Stomach (tissue), 9 donors: ENCODE results near the gene MYO1H. TPM values are rescaled to one million over a fixed set of nuclear protein-coding genes. Genes with fewer than 3 reads are reported as not detected.
A peak's percentile ranks its signal among the peaks of the same experiment; 100 is the strongest.
"Not testable (repeated sequence)": the region's sequence is repeated elsewhere in the genome, so short reads cannot be mapped to it uniquely, and the experiment has no call there.

Source experiments
- DNase-seq, 2 donors: peaks; one replicate each; pipeline versions ENCODE4 v3.0.0 to v3.0.0-alpha.2; 2013 to 2019
- H3K27ac ChIP-seq, 5 donors: fragments of 200-600 bp in 4 of 5; sonication (generic) in 4 of 5; one replicate each; pipeline ENCODE4 v1.5.1; 2013 to 2019; ENCODE audit warnings: mild to moderate bottlenecking in 1 of 5, moderate library complexity in 1 of 5
- H3K27me3 ChIP-seq, 3 donors: fragments of 200-600 bp; sonication (generic); one replicate each; pipeline ENCODE4 v1.5.1; 2017 to 2019; ENCODE audit warnings: mixed run types in 1 of 3
- H3K36me3 ChIP-seq, 4 donors: fragments of 200-600 bp; sonication (generic); 1 replicate in 3 of 4; 2 replicates in 1 of 4; pipeline ENCODE4 v1.5.1; 2016 to 2019
- H3K4me1 ChIP-seq, 4 donors: fragments of 200-600 bp; sonication (generic); one replicate each; pipeline ENCODE4 v1.5.1; 2016 to 2019
- H3K4me3 ChIP-seq, 4 donors: fragments of 200-600 bp; sonication (generic) in 3 of 4; one replicate each; pipeline ENCODE4 v1.5.1; 2016 to 2019; ENCODE audit warnings: mild to moderate bottlenecking in 1 of 4
- H3K9me3 ChIP-seq, 4 donors: fragments of 200-600 bp; sonication (generic); one replicate each; pipeline ENCODE4 v1.5.1; 2016 to 2019
- EP300 ChIP-seq: sonication (generic); formaldehyde crosslinking; IDR thresholded peaks from one replicate; pipeline ENCODE4 v1.6.1; 2017; ENCODE audit warnings: antibody characterized with exemption
- POLR2A ChIP-seq, 4 donors: fragments of 450-650 bp; IDR thresholded peaks; one replicate each; pipeline ENCODE4 v1.6.1; 2016; ENCODE audit warnings: antibody characterized with exemption in 4 of 4, control low read depth in 2 of 4, mild to moderate bottlenecking in 1 of 4, moderate library complexity in 1 of 4
- POLR2AphosphoS5 ChIP-seq, 3 donors: sonication (generic); formaldehyde crosslinking; IDR thresholded peaks; one replicate each; pipeline ENCODE4 v1.6.1; 2016; ENCODE audit warnings: antibody characterized with exemption in 3 of 3
- whole genome bisulfite sequencing, 5 donors: extraction: QIAGEN DNeasy Blood & Tissue Kit in 3 of 5; methylation state at CpG; one replicate each; pipeline versions ENCODE4 v1.1.5 to v1.1.7; 2013 to 2018; 5-methylcytosine and 5-hydroxymethylcytosine counted together
- intact Hi-C: fragments of 100-400 bp; cut with DNase I; formaldehyde crosslinking; loops from one replicate; pipeline ENCODE4 v1.15.1; 2023; ENCODE audit warnings: low total_unique reads
- polyA plus RNA-seq, 3 donors: library from polyadenylated mRNA; stranded (reverse); fragments of 200-250 nt; gene quantifications; one replicate each; pipeline ENCODE4 v1.2.3, GENCODE V29; 2013
- total RNA-seq, 5 donors: library from RNA; depleted of rRNA; stranded (reverse); fragments of >200 nt; gene quantifications; one replicate each; pipeline versions ENCODE4 v1.1.0 to v1.2.3, GENCODE V29; 2014 to 2016
- TF ChIP-seq, protein P1 (sequence below), 7 experiments: fragments of 450-650 bp in 4 of 7; fragments of 200-600 bp in 3 of 7; sonication (generic) in 3 of 7; IDR thresholded peaks; one replicate each; pipeline ENCODE4 v1.5.1; 2016 to 2019; ENCODE audit warnings: antibody characterized with exemption in 7 of 7, control low read depth in 2 of 7, mild to moderate bottlenecking in 1 of 7
- donor health status: healthy with polysubstance abuse.
- donor health status: Bipolar disorder and iron deficiency.
- donor health status: healthy.

Gene MYO1H
- total and polyA plus RNA-seq, 8 donors = 0.08 TPM; not detected in 7

DNA sequence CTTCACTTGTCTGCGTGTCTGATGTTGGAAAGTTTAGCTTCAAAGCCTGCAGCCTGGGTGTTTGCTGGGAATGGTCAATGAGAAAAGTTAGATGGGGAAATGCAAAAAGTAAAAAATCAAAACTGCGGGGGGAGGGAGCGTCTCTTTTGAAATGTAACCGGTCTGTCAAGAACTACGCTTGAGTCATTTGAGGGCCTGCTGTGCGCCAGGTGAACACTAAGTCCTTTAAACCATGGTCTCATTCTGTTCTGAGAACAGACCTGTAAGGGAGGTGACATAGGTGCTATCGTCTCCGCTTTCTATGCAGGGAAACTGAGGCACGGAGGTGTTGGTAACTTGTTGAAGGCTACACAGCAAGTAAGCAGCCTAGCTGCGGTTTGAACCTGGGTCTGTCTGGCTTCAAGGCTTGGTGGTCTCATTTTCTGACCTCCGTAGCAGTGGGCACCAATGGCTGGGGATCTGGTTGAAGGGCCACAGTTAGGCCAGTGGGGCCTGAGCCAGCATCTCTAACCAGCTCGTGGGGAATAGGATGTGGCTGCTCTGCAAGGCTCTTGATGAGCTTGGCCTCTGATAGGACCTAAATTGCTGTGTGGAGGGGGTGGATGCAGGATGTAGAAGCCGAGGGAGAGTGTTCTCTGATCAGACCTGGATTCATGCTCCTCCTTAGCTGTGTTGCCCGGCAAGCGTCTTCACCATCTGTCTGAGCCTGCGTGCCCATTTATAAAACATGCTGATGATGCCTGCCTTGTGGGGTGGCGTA, 87.9 kb downstream of the MYO1H start:
- intact Hi-C loops = no loop called here
- H3K27ac ChIP-seq = no peak overlapping the region

DNA sequence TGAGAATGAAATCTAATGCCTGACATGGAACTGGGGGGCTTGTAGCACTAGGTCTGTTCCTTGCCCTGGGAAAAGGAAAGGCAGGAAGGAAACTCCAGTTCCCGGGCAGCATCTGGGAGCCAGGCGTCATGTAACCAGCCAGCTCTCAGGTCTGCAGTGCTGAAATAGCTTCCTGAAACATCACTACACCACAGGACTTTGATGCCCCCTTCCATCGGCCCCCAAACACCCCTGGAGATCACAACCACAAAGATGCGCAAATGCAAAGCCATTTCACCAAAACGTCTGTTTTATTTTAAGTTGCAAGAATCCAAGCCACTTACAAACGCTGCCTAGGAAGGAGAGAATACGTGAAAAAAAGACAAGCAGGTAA, 88.5 kb downstream of the MYO1H start:
- WGBS, 5 donors = 60 to 71% (median 62%) methylated on average over 7 of the region's 7 CpGs
- no peaks in the 10 kb centered on the region for H3K27me3 ChIP-seq
- H3K9me3 ChIP-seq = no peaks in the 10 kb centered on the region
- no peak for DNase-seq
- peaks cover 0 to 5% (median 0%) of the 10 kb centered on the region in 4 donors for H3K36me3 ChIP-seq
- H3K4me1 ChIP-seq = peaks cover 0 to 11% (median 7%) of the 10 kb centered on the region in 4 donors
- intact Hi-C loops = no loop called here
- no peak overlapping the region for H3K4me3 ChIP-seq
- TF ChIP-seq POLR2A (IDR thresholded peaks at IDR 0.05) = no peak
- TF ChIP-seq, protein P1, sequence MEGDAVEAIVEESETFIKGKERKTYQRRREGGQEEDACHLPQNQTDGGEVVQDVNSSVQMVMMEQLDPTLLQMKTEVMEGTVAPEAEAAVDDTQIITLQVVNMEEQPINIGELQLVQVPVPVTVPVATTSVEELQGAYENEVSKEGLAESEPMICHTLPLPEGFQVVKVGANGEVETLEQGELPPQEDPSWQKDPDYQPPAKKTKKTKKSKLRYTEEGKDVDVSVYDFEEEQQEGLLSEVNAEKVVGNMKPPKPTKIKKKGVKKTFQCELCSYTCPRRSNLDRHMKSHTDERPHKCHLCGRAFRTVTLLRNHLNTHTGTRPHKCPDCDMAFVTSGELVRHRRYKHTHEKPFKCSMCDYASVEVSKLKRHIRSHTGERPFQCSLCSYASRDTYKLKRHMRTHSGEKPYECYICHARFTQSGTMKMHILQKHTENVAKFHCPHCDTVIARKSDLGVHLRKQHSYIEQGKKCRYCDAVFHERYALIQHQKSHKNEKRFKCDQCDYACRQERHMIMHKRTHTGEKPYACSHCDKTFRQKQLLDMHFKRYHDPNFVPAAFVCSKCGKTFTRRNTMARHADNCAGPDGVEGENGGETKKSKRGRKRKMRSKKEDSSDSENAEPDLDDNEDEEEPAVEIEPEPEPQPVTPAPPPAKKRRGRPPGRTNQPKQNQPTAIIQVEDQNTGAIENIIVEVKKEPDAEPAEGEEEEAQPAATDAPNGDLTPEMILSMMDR (IDR thresholded peaks at IDR 0.05) = no peak
- no peak for TF ChIP-seq POLR2AphosphoS5 (IDR thresholded peaks at IDR 0.05)
- no peak for TF ChIP-seq EP300
- no peak overlapping the region for H3K27ac ChIP-seq

More for the DNA sequence above, 87.9 kb downstream of the MYO1H start:
- 66 to 79% (median 71%) methylated on average over 17 of the region's 17 CpGs for WGBS, 5 donors
- DNase-seq = no peak
- Histone ChIP-seq H3K27me3 (no peaks in the 10 kb centered on the region), H3K4me1 (peaks cover 0 to 11% (median 7%) of the 10 kb centered on the region in 4 donors), H3K4me3 (no peak overlapping the region), H3K9me3 (no peaks in the 10 kb centered on the region), H3K36me3 (peaks cover 0 to under 1% (median 0%) of the 10 kb centered on the region in 4 donors)
- TF ChIP-seq EP300 (no peak), POLR2A (IDR thresholded peaks at IDR 0.05) (no peak), POLR2AphosphoS5 (IDR thresholded peaks at IDR 0.05) (no peak)

DNA sequence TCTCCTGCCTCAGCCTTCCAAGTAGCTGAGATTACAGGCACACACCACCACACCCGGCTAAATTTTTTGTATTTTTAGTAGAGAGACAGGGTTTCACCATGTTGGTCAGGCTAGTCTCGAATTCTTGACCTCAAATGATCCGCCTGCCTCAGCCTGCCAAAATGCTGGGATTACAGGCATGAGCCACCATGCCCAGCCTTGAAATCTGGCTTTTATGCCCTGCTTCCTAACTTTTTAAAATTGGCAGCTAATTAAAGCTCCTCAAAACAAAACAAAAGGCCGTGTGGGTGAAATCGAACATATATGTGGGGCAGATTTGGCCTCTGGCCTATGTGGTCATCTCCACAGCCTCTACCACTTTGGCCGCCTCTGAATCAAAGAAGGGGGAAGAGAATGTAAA, 91.5 kb downstream of the MYO1H start:
- WGBS, 5 donors = 75 to 85% (median 83%) methylated on average over 6 of the region's 6 CpGs
- H3K4me3 ChIP-seq = no peak overlapping the region
- intact Hi-C loops = no loop called here
- TF ChIP-seq EP300 (no peak), POLR2AphosphoS5 (IDR thresholded peaks at IDR 0.05) (no peak), POLR2A (IDR thresholded peaks at IDR 0.05) (no peak)
- TF ChIP-seq, protein P1 (IDR thresholded peaks at IDR 0.05) = no peak
- no peaks in the 10 kb centered on the region for H3K4me1 ChIP-seq
- no peak overlapping the region for H3K27ac ChIP-seq
- DNase-seq = no peak
- peaks cover 0 to 9% (median 6%) of the 10 kb centered on the region in 4 donors for H3K36me3 ChIP-seq
- no peaks in the 10 kb centered on the region for H3K9me3 ChIP-seq
- H3K27me3 ChIP-seq = no peaks in the 10 kb centered on the region

DNA sequence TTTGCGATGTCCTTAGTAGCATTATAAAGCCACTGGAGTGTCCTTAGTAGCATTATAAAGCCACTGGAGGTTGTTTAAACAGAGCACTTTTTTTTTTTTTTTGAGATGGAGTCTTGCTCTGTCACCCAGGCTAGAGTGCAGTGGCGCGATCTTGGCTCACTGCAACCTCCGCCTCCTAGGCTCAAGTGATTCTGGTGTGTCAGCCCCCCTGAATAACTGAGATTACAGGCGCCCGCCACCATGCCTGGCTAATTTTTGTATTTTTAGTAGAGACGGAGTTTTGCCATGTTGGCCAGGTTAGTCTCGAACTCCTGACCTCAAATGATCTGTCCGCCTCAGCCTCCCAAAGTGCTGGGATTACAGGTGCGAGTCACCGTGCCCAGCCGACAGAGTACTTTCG, 92.3 kb downstream of the MYO1H start:
- intact Hi-C loops = not testable (repeated sequence)

DNA sequence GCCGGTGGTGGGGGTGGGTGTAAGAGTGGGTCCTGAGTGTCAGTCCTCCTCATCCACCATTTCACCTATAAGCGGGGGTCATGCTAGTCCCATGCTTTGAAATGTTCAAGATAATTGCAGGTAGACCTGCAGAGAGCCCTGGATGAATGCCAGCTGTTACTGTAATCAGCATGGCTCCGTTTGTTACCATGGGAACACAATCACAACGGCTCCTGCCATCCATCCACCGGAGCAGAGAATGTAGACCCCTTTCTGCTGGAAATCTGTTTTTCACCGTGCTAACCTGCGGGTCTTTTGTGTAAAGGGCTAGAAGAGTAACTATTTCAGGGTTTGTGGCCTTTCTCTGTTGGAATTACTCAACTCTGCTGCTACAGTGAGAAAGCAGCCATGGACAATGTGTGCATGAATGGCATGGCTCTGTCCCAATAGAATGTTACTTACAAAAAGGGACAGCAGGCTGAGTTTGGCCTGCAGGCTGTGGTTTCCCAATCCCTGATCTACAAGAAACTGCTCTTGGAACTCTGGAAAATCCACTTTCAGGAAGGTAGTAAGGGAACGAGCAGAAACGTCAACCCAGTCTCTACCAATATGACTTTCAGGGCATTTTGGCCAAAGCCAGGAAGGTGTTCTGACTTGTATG, 93.3 kb downstream of the MYO1H start:
- no peak overlapping the region for H3K4me3 ChIP-seq
- no peaks in the 10 kb centered on the region for H3K4me1 ChIP-seq
- DNase-seq = peak in 1 of 2 donors; percentile 75
- no peaks in the 10 kb centered on the region for H3K27me3 ChIP-seq
- no peak overlapping the region for H3K27ac ChIP-seq
- intact Hi-C loops = no loop called here
- peaks cover 0 to 25% (median 21%) of the 10 kb centered on the region in 4 donors for H3K36me3 ChIP-seq
- WGBS, 5 donors = 39 to 55% (median 50%) methylated on average over 6 to 9 of the region's 9 CpGs
- no peak for TF ChIP-seq POLR2AphosphoS5 (IDR thresholded peaks at IDR 0.05)
- TF ChIP-seq POLR2A (IDR thresholded peaks at IDR 0.05) = no peak
- TF ChIP-seq, protein P1 (IDR thresholded peaks at IDR 0.05) = no peak
- TF ChIP-seq EP300 = no peak
- H3K9me3 ChIP-seq = no peaks in the 10 kb centered on the region

More for the DNA sequence above, 92.3 kb downstream of the MYO1H start:
- not testable (repeated sequence) for H3K4me3 ChIP-seq, H3K27me3 ChIP-seq, H3K27ac ChIP-seq, H3K4me1 ChIP-seq, DNase-seq, H3K9me3 ChIP-seq
- H3K36me3 ChIP-seq = peaks cover 0 to 15% (median 11%) of the 10 kb centered on the region in 4 donors
- WGBS, 5 donors = 93 to 98% (median 96%) methylated on average over 13 of the region's 13 CpGs
